ENCODE measurements around the gene BTBD6. TPM values are rescaled to one million over a fixed set of nuclear protein-coding genes. Genes with fewer than 3 reads are reported as not detected.

BTBD6 gene
- total and polyA plus RNA-seq, 2 donors (not counting 3 experiments of a cell fraction or from before 2014, with no cell fraction given): 63.1 to 65.0 TPM

- H3K9me3 ChIP-seq (replicated peaks; ENCODE audit: control insufficient read depth, insufficient read depth, low read length): no peaks in the 10 kb centered on the region
- H3K9ac ChIP-seq (replicated peaks; ENCODE audit: extremely low read depth, insufficient read depth, low read length): no peak overlapping the region
- no peak overlapping the region for H2AFZ ChIP-seq (ENCODE audit: low read depth, low read length)
- FAIRE-seq (no peak), DNase-seq (ENCODE audit: low read depth, low spot score) (no peak)
- H3K27ac ChIP-seq (ENCODE audit: insufficient read depth, low read depth, low read length): no peak overlapping the region
- no peak overlapping the region for H3K4me2 ChIP-seq (ENCODE audit: insufficient read depth, low read length)
- dilution Hi-C loops (cut with MboI; ENCODE audit: extremely low pct_ligation_motif_present, low sequenced_read_pairs): no loop called here
- peaks cover 2% of the 10 kb centered on the region for H3K79me2 ChIP-seq (ENCODE audit: control insufficient read depth, insufficient read depth, low read length)
- H4K20me1 ChIP-seq (replicated peaks; ENCODE audit: control insufficient read depth, extremely low read depth, insufficient read depth, low read length): no peaks in the 10 kb centered on the region
- POLR2A ChIA-PET: no interaction called here
- TF ChIP-seq JUN (IDR thresholded peaks at IDR 0.05; ENCODE audit: borderline replicate concordance, insufficient read depth, insufficient read length, low read depth): no peak
- no peak for TF ChIP-seq EZH2 (IDR thresholded peaks at IDR 0.05; ENCODE audit: borderline replicate concordance, low read depth, low read length, severe bottlenecking)
- TF ChIP-seq MYC (IDR thresholded peaks at IDR 0.05; ENCODE audit: low read depth, low read length): no peak
- no peak for TF ChIP-seq POLR2AphosphoS5 (IDR thresholded peaks at IDR 0.05; ENCODE audit: insufficient read depth, low read depth, low read length)
- no peak for TF ChIP-seq POLR2A (IDR thresholded peaks at IDR 0.05; ENCODE audit: low read depth, low read length)
- TF ChIP-seq, protein P1, sequence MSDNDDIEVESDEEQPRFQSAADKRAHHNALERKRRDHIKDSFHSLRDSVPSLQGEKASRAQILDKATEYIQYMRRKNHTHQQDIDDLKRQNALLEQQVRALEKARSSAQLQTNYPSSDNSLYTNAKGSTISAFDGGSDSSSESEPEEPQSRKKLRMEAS (IDR thresholded peaks at IDR 0.05; ENCODE audit: insufficient read depth, insufficient read length): no peak
- TF ChIP-seq FOS (IDR thresholded peaks at IDR 0.05; ENCODE audit: borderline replicate concordance, insufficient read depth, low read length): no peak
- CTCF ChIA-PET: interaction anchor here (0.9 to 1.8 kb wide), 2 partner anchors 84 to 178 kb away, joined by 3 to 6 read pairs; no protein-coding TSS in a partner anchor
- intact Hi-C loops (cut with micrococcal nuclease): no loop called here
- no TSS peak for BruUV-seq (replicated peaks)
- no peaks in the 10 kb centered on the region for H3K27me3 ChIP-seq (ENCODE audit: control insufficient read depth in 2 of 2, insufficient read depth in 2 of 2, low read length in 2 of 2)
- peaks cover 0 to 5% of the 10 kb centered on the region in 2 experiments for H3K36me3 ChIP-seq (ENCODE audit: control insufficient read depth in 2 of 2, extremely low read depth in 1 of 2, insufficient read depth in 2 of 2, low read length in 2 of 2)
- H3K9me1 ChIP-seq (replicated peaks; ENCODE audit: control insufficient read depth, extremely low read depth, insufficient read depth, low read length): no peaks in the 10 kb centered on the region
- H3K4me3 ChIP-seq (replicated peaks in 1 of 3; ENCODE audit: insufficient read depth in 1 of 3, low read depth in 1 of 3, low read length in 3 of 3): no peak overlapping the region
- no peaks in the 10 kb centered on the region for H3K4me1 ChIP-seq (ENCODE audit: control insufficient read depth, extremely low read depth, insufficient read depth, low read length)
Observed at GRCh38 chr14:105267820-105268548, 19.7 kb downstream of the BTBD6 start.
